ENCODE measurements around the gene TBC1D17.

The TBC1D17 gene

GRCh38 chr19:49855277-49855675, 22.2 kb upstream of the TBC1D17 start:
- Histone ChIP-seq H3K27ac (no peak overlapping the region), H2AFZ (ENCODE audit: low read depth) (no peak overlapping the region), H3K36me3 (ENCODE audit: insufficient read depth) (no peaks in the 10 kb centered on the region), H4K20me1 (ENCODE audit: insufficient read depth) (no peaks in the 10 kb centered on the region), H3K27me3 (ENCODE audit: insufficient read depth, low read depth) (no peaks in the 10 kb centered on the region), H3K4me1 (ENCODE audit: low read depth, poor library complexity, severe bottlenecking) (peaks cover 11% of the 10 kb centered on the region), H3K4me3 (IDR thresholded peaks at IDR 0.05; ENCODE audit: insufficient read depth, low read depth, low read length) (no peak overlapping the region), H3K9ac (no peak overlapping the region), H3K4me2 (no peak overlapping the region), H3K79me2 (ENCODE audit: insufficient read depth, low read depth) (peaks cover 29% of the 10 kb centered on the region)
- no peak for TF ChIP-seq CTCF (conservative IDR thresholded peaks at IDR 0.05; ENCODE audit: low read depth, low read length)

GRCh38 chr19:49855676-49856573, 21.6 kb upstream of the TBC1D17 start:
- H3K79me2 ChIP-seq (ENCODE audit: insufficient read depth, low read depth), result peaks cover 29% of the 10 kb centered on the region
- TF ChIP-seq CTCF (conservative IDR thresholded peaks at IDR 0.05; ENCODE audit: low read depth, low read length), result no peak
- H3K36me3 ChIP-seq (ENCODE audit: insufficient read depth), result no peaks in the 10 kb centered on the region
- H2AFZ ChIP-seq (ENCODE audit: low read depth), result no peak overlapping the region
- no peak overlapping the region for H3K9ac ChIP-seq
- no peak overlapping the region for H3K4me2 ChIP-seq
- no peaks in the 10 kb centered on the region for H3K27me3 ChIP-seq (ENCODE audit: insufficient read depth, low read depth)
- no peaks in the 10 kb centered on the region for H4K20me1 ChIP-seq (ENCODE audit: insufficient read depth)
- H3K4me3 ChIP-seq (IDR thresholded peaks at IDR 0.05; ENCODE audit: insufficient read depth, low read depth, low read length), result no peak overlapping the region
- peaks cover 11% of the 10 kb centered on the region for H3K4me1 ChIP-seq (ENCODE audit: low read depth, poor library complexity, severe bottlenecking)
- H3K27ac ChIP-seq, result no peak overlapping the region

- Histone ChIP-seq H2AFZ (ENCODE audit: low read depth) (no peak overlapping the region), H3K27ac (no peak overlapping the region), H3K4me3 (IDR thresholded peaks at IDR 0.05; ENCODE audit: insufficient read depth, low read depth, low read length) (no peak overlapping the region), H4K20me1 (ENCODE audit: insufficient read depth) (no peaks in the 10 kb centered on the region), H3K9ac (no peak overlapping the region), H3K79me2 (ENCODE audit: insufficient read depth, low read depth) (peaks cover 29% of the 10 kb centered on the region), H3K27me3 (ENCODE audit: insufficient read depth, low read depth) (no peaks in the 10 kb centered on the region), H3K4me2 (no peak overlapping the region), H3K36me3 (ENCODE audit: insufficient read depth) (no peaks in the 10 kb centered on the region), H3K4me1 (ENCODE audit: low read depth, poor library complexity, severe bottlenecking) (peaks cover 11% of the 10 kb centered on the region)
- no peak for TF ChIP-seq CTCF (conservative IDR thresholded peaks at IDR 0.05; ENCODE audit: low read depth, low read length)
Measured at GRCh38 chr19:49856574-49857021, 20.9 kb upstream of the TBC1D17 start.

- Histone ChIP-seq H3K27me3 (ENCODE audit: insufficient read depth, low read depth) (no peaks in the 10 kb centered on the region), H3K9ac (no peak overlapping the region), H3K27ac (no peak overlapping the region), H4K20me1 (ENCODE audit: insufficient read depth) (no peaks in the 10 kb centered on the region), H3K4me2 (no peak overlapping the region), H2AFZ (ENCODE audit: low read depth) (no peak overlapping the region), H3K36me3 (ENCODE audit: insufficient read depth) (no peaks in the 10 kb centered on the region), H3K4me3 (IDR thresholded peaks at IDR 0.05; ENCODE audit: insufficient read depth, low read depth, low read length) (no peak overlapping the region), H3K4me1 (ENCODE audit: low read depth, poor library complexity, severe bottlenecking) (peaks cover 7% of the 10 kb centered on the region), H3K79me2 (ENCODE audit: insufficient read depth, low read depth) (peaks cover 23% of the 10 kb centered on the region)
- no peak for TF ChIP-seq CTCF (conservative IDR thresholded peaks at IDR 0.05; ENCODE audit: low read depth, low read length)
Measured at GRCh38 chr19:49857061-49857837, 20.3 kb upstream of the TBC1D17 start.
